Activated T-cell treated with anti-CD3 and anti-CD28 coated beads for 4 hours (primary cell): Measurements from ENCODE around the gene CETN3.

Experiments used
- DNase-seq: peaks from one replicate; pipeline ENCODE4 v3.0.0-alpha.2; 2020

Gene CETN3

GRCh38 chr5:90409318-90410177 is at the start of gene CETN3:
TSS of gene CETN3 (minus strand) at chr5:90409756. CDS start at chr5:90409661, 95 bp downstream.
- DNase-seq: peak; percentile 82

- DNase-seq: no peak
These were observed 37.4 kb upstream of the CETN3 start for GRCh38 chr5:90446961-90447360.

DNA sequence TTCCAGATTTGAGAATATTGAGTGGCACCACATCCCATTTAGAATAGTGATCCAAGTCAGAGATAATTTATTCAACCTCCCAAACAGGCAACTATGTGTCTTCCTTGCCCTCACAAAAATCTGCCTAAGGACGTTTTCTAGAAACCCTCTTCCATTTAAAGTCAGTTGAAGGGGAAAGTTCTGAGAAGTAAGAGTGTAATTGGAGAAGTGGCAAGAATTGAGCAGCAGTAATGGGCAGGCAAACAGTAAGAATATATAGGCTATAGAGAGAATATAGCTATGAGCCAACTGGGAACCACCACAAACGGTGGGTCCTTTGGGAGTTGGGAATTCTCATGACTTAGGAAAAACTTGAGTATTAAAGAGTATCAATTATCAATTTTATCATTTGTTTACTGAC is 31.1 kb upstream of the CETN3 start:
- no peak for DNase-seq

DNA sequence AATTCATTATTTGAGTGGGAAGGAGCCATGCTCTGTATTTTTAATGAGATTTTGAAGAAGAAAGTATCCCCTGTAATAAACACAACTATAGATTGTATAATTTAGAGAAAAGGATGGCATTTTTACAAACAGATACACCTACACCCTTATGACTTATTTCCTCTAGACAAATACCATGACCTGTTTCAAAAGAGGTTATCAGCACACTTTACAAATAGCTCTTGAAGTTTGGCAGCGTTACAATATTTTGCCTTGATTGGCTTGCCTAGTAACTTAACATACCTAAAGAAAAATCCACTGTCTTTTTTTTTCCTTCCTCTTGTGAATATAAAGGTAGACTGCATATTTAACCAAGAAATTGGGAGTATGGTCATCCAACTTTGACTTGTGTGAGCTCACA is 28.5 kb upstream of the CETN3 start:
- DNase-seq: no peak

DNA sequence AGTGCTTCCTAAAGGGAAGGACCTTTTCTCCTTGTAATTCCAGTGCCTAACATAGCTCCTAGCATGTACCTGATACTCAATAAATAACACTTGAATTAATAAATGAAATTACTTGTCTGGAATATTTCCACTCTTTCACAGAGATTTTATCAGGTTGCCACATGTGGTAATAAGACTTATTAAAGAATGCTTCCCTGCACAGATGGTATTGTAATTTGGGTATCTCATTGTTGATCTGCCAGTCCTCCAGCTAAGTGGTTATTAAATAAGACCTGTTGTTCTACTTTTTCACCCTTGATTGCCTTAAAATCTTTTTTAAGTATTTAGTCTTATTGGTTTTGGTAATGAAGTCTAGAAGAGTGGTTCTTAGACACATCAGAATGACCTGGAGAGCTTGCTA is 28.1 kb upstream of the CETN3 start:
- DNase-seq: no peak

DNA sequence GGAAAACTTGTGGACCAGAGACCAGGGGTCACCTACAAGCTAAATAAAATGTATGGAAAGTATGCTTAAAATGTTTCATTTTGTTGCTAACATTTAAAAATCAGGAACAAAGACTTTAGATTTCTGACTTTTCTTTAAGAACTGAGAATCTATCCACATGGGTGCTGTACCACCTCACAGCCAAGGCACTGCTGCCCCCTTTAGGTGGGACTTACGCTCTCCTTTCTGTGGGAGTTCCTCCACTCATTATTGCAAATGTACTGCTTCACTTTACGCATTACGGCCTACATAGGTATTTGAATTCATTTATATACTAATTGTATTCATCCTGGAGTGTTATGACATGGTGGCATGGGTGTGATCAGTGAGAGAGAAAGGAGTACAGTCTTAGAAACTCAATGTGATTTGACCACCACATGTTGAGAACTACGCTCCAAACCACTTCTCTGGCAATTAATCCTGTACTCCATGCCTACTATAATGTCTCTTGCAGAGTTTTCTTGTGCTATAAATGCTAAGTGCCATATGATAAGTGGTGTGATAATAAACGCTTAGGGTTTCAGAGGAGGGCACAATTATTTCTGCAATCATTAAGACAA is 24.7 kb upstream of the CETN3 start:
- DNase-seq: peak; percentile 36

- no peak for DNase-seq
These were observed 14.7 kb upstream of the CETN3 start for GRCh38 chr5:90424245-90424644.

GRCh38 chr5:90421136-90421535 is 11.6 kb upstream of the CETN3 start:
- no peak for DNase-seq

- DNase-seq: no peak
These were observed 8.7 kb upstream of the CETN3 start for GRCh38 chr5:90418214-90418613.

DNA sequence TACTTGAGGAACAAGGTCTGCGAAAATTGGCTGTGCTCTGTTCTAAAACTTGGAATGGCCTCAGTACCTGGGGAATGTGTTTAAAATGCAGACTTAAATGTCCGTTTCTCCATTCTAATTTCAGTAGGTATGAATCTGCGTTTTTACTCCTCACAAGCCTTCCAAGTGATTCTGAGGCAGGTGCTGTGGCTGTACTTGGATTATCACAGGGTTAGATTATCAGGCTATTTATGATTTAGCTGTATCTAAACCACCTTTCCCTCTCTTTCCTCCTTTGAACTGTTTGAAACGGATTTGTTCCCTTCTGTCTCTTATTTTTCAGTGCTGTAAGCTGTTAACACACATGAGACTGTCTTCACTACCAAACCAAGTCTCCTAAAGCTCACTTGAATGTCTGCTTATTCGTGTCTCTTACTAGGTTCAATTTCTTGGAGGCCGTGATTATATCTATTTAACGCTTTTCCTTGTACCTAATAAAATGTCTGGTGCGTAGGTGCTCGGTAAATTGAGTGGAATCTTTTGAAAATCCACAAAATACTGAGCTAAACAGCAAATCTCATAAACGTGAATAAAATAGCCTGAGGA is 714 bp upstream of the CETN3 start:
- DNase-seq: no peak

GRCh38 chr5:90408571-90409317 is 812 bp downstream of the CETN3 start:
- no peak for DNase-seq

DNA sequence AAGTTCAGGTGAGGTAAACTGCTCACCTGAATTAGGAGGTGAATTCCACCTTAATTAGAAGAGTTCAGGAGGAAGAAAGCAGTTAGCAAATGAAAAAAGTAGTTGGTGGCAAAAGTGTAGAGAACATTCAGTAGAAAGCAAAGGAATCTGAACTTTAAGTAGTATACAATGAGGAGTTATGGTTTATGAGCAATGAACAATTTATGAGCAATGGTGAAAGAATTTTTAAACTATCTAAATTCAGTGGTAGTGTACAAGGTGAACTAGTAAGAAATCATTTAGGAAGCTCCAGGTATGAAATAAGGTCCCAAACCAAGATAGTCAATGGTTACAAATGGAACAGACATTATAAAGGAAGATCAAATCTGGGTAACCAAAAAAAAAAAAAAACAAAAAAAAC is 3.1 kb downstream of the CETN3 start:
- DNase-seq: no peak

GRCh38 chr5:90402521-90403255 is 6.9 kb downstream of the CETN3 start:
- no peak for DNase-seq

GRCh38 chr5:90399251-90399650 is 10.3 kb downstream of the CETN3 start:
- DNase-seq: no peak

- DNase-seq: no peak
These were observed 10.8 kb downstream of the CETN3 start for GRCh38 chr5:90398726-90399125.

GRCh38 chr5:90395005-90395404 is 14.6 kb downstream of the CETN3 start:
- DNase-seq: no peak

DNA sequence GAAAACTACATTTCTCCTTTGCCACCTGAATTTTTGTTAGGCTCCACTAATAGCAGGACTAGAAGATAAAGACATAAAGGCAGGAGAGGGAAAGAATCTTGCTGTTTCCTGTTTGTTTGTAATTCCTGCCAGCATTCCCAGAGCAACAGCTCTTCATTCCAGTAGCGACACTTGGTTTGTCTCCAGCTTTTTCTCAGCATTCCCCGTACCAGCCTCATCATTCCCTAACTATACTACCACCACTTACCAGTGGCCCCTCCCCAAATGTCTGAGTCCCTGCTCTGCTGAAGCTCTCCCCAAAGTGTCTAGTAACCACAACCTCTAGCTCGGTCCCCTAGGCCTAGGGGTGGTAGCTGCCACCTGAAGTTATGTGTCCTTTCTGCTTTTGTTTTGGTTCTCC is 18.6 kb downstream of the CETN3 start:
- DNase-seq: no peak

DNA sequence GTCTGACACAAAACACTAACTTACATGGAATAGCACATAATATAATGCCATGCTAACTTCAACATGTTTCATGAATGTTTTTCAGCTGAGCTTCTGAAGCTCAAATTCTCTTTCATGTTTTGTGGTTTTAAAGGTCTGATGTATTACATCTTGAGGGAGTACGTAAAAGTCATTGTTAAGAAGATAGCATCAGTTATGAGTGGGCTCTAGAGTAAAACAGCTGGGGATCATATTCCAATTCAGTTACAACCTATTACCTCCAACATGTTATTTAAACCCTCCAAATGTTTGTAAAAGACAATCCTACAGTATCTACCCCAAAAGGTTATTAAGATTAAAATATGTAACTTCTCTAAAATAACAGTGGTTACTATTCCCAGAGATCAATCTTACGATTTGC is 19.2 kb downstream of the CETN3 start:
- no peak for DNase-seq

DNA sequence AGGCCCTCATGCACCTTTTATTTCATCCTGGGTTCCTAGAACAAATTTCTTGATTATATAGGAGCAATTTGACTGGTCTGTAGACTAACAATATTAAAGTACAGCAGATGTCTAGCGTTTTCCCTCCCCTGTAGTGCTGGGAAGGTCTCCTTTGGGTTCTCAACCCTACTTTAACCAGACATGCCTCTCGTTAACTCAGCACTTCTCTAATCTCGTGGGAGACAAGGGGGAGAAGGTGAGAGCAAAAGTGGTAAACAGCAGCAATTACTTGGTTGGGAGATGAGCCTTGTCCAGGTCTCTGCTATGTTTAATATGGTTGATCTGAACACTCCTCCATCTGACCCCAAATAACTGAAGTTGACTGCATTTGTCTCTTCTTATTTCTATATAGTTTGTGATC is 22.0 kb downstream of the CETN3 start:
- DNase-seq: no peak

DNA sequence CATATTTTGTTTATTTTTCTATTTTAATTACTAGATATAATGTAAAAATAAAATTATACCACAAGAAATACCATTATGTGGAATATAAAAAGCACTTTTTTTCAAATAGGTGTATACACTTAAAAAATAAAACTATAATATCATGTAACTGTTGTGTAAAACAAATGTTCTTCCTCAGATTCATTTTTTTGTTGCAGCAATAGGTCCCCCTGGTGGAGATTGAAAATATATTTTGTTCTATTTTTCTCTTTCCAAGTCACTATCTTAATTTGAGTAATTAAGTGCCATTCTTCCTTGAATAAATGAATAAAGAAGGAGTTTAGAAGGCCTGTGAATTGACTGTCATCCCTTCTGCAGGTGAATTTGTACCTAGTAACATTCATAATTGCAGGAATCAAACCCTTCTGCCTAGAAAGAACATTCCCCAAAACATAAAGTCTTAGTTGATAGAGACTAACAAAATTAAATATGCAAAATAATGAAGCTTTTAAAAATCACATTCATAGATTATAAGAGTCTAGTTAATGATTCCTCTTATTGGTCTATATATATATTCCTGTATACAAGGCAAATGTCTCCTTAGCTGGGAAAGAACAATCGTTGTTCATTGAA is 23.4 kb downstream of the CETN3 start:
- no peak for DNase-seq

DNA sequence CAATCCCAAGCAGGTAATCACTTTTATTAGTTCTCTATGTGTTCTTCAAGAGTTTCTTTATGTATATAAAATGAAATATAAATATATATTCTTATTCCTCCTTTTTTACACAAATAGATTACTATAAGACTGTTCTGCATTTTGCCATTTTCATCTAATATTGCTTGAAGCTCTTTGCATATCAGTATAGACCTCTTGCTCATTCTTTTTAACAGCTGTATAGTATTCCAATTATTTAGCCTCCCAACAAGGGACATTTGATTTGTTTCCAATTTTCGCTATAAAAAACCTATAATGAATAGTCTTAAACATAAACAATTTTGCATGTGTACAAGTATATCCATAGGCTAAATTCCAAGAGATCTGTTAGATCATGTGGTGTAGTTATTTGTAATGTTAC is 25.2 kb downstream of the CETN3 start:
- no peak for DNase-seq

GRCh38 chr5:90383903-90384302 is 25.7 kb downstream of the CETN3 start:
- DNase-seq: no peak
